ENCODE measurements around the gene FZD1.
A peak's percentile ranks its signal among the peaks of the same experiment; 100 is the strongest.

GRCh38 chr7:91288208-91288824, 24.1 kb downstream of the FZD1 start:
- peak; percentile 39; the same call in 1 of the 2 replicates for TF ChIP-seq CTCF (conservative IDR thresholded peaks at IDR 0.05)
- no peak for TF ChIP-seq EZH2 (IDR thresholded peaks at IDR 0.05; ENCODE audit: low read depth)

Data from PC-9 (cell line).